Measurements from ENCODE around the gene TIE1. TPM values are rescaled to one million over a fixed set of nuclear protein-coding genes. Genes with fewer than 3 reads are reported as not detected.

Gene TIE1
- total RNA-seq, 4 donors from 2014 or later: 15.9 to 27.9 (median 20.7) TPM

DNA sequence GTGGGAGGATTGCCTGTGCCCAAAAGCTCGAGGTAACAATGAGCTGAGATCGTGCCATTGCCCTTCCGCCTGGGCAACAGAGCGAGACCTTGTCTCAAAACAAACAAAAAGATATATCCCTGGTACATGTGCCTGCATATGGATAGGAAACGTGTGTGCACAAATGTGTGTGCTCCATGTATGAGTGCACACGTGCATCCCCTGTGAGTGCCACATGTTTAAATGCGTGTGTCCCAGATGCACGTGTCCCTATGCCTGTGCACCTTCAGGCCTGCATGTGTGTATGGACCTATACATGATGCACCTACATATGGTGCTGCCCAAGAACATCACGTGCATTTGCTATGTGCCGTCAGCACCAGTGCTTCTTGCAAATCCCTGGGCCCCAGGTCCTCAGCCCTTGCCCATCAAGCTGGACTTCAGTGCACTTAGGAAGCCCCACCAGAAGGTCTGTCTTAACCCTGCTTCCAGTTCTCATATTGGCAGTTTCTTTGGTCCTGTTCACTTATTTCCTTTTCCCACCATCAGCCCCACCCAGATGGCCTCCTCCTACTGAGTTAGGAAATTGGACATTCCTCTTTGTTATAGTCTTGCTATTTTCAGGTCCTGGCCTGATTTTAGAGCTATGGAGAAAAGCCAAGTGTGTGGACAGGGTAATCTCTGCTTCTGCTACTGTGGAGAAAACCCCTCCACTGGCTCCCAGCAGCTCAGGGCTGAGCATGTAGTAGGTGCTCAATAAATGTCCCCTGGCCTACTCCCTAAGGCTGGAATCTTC lies 15.4 kb downstream of the TIE1 start:
- intact Hi-C loops (cut with DNase I; ENCODE audit: low total_unique reads): no loop called here

GRCh38 chr1:43316738-43317520 lies 16.1 kb downstream of the TIE1 start:
- TF ChIP-seq CTCF (IDR thresholded peaks at IDR 0.05 in 4 of 5, conservative IDR thresholded peaks at IDR 0.05 in 1 of 5): no peak
- H3K4me3 ChIP-seq: no peak overlapping the region
- DNase-seq: no peak
- intact Hi-C loops (cut with DNase I; ENCODE audit: low total_unique reads) (no loop called here), in situ Hi-C loops (cut with MboI; ENCODE audit: low sequenced_read_pairs in 4 of 4) (no loop called here)
- no peaks in the 10 kb centered on the region for H3K27me3 ChIP-seq
- H3K4me1 ChIP-seq: no peaks in the 10 kb centered on the region
- no peak overlapping the region for H3K27ac ChIP-seq
- ATAC-seq: no peak
- no peaks in the 10 kb centered on the region for H3K9me3 ChIP-seq
- no peaks in the 10 kb centered on the region for H3K36me3 ChIP-seq

More for the DNA sequence above, 15.4 kb downstream of the TIE1 start:
- no peaks in the 10 kb centered on the region for H3K4me1 ChIP-seq
- H3K9me3 ChIP-seq: no peaks in the 10 kb centered on the region
- in situ Hi-C loops (cut with MboI; ENCODE audit: low sequenced_read_pairs in 4 of 4): no loop called here
- no peak for ATAC-seq
- no peaks in the 10 kb centered on the region for H3K27me3 ChIP-seq
- no peaks in the 10 kb centered on the region for H3K36me3 ChIP-seq
- no peak for TF ChIP-seq CTCF (IDR thresholded peaks at IDR 0.05 in 4 of 5, conservative IDR thresholded peaks at IDR 0.05 in 1 of 5)
- no peak for TF ChIP-seq POLR2A (IDR thresholded peaks at IDR 0.05)
- H3K4me3 ChIP-seq: no peak overlapping the region
- no peak for DNase-seq
- no peak overlapping the region for H3K27ac ChIP-seq

GRCh38 chr1:43317817-43318471 lies 17.2 kb downstream of the TIE1 start:
- Histone ChIP-seq H3K27me3 (no peaks in the 10 kb centered on the region), H3K4me3 (no peak overlapping the region), H3K9me3 (no peaks in the 10 kb centered on the region), H3K27ac (no peak overlapping the region), H3K36me3 (no peaks in the 10 kb centered on the region), H3K4me1 (no peaks in the 10 kb centered on the region)
- intact Hi-C loops (cut with DNase I; ENCODE audit: low total_unique reads) (no loop called here), in situ Hi-C loops (cut with MboI; ENCODE audit: low sequenced_read_pairs in 4 of 4) (no loop called here)
- ATAC-seq (no peak), DNase-seq (no peak)
- TF ChIP-seq POLR2A (IDR thresholded peaks at IDR 0.05) (no peak), CTCF (IDR thresholded peaks at IDR 0.05 in 4 of 5, conservative IDR thresholded peaks at IDR 0.05 in 1 of 5) (no peak)

- ATAC-seq (no peak), DNase-seq (no peak)
- in situ Hi-C loops (cut with MboI; ENCODE audit: low sequenced_read_pairs in 4 of 4) (no loop called here), intact Hi-C loops (cut with DNase I; ENCODE audit: low total_unique reads) (no loop called here)
- no peaks in the 10 kb centered on the region for H3K36me3 ChIP-seq
- no peak overlapping the region for H3K4me3 ChIP-seq
- no peaks in the 10 kb centered on the region for H3K9me3 ChIP-seq
- H3K27ac ChIP-seq: no peak overlapping the region
- no peaks in the 10 kb centered on the region for H3K27me3 ChIP-seq
- H3K4me1 ChIP-seq: no peaks in the 10 kb centered on the region
- no peak for TF ChIP-seq CTCF (IDR thresholded peaks at IDR 0.05 in 4 of 5, conservative IDR thresholded peaks at IDR 0.05 in 1 of 5)
- TF ChIP-seq POLR2A (IDR thresholded peaks at IDR 0.05): no peak
Observed at GRCh38 chr1:43318831-43319230, 18.0 kb downstream of the TIE1 start.
